ENCODE measurements around the gene ZFAND5. TPM values are rescaled to one million over a fixed set of nuclear protein-coding genes. Genes with fewer than 3 reads are reported as not detected.

ZFAND5 gene
- total RNA-seq (2021; fragmentation: NEBNext Ultra II Directional; extraction: Animal tissue kit (Norgen Biotek cat#: 25700)), result 100 to 1,000 TPM; 230 to 373 (median 258) TPM
- long read RNA-seq, full-length matches to known transcripts, result 351 of 424 reads
- long read RNA-seq, partial matches to known transcripts, result 12 of 424 reads
- long read RNA-seq, other reads (novel, unspliced or antisense), result 61 of 424 reads

- Mint-ChIP-seq H3K27me3 (ENCODE audit: insufficient read depth) (peaks cover 7% of the 10 kb centered on the region), H3K4me1 (ENCODE audit: low read depth) (peaks cover 32% of the 10 kb centered on the region), H3K27ac (peak within 1 kb of the TSS; percentile 100), H3K9me3 (peaks cover 4% of the 10 kb centered on the region; the same call in 1 of the 2 replicates), H3K36me3 (ENCODE audit: low read depth) (peaks cover 39% of the 10 kb centered on the region), H3K4me3 (peak within 1 kb of the TSS; percentile 96)
- DNase-seq, result peak; percentile 99
- TF ChIP-seq CTCF (IDR thresholded peaks at IDR 0.05), result peak; percentile 29; the same call in 1 of the 2 replicates
Observed at GRCh38 chr9:72364679-72365524, at the start of gene ZFAND5. ZFAND5 (minus strand) TSS chr9:72365208; CDS start chr9:72360778, 4,430 bp downstream.

GRCh38 chr9:72412483-72413040, 47.6 kb upstream of the ZFAND5 start:
- no peaks in the 10 kb centered on the region for H3K27me3 Mint-ChIP-seq (ENCODE audit: insufficient read depth)
- DNase-seq, result no peak
- no peaks in the 10 kb centered on the region for H3K9me3 Mint-ChIP-seq
- no peaks in the 10 kb centered on the region for H3K4me1 Mint-ChIP-seq (ENCODE audit: low read depth)
- TF ChIP-seq CTCF (IDR thresholded peaks at IDR 0.05), result no peak
- H3K4me3 Mint-ChIP-seq, result no peak overlapping the region
- H3K27ac Mint-ChIP-seq, result no peak overlapping the region
- H3K36me3 Mint-ChIP-seq (ENCODE audit: low read depth), result no peaks in the 10 kb centered on the region

GRCh38 chr9:72410214-72410613, 45.2 kb upstream of the ZFAND5 start:
- no peak for TF ChIP-seq CTCF (IDR thresholded peaks at IDR 0.05)
- Mint-ChIP-seq H3K27me3 (ENCODE audit: insufficient read depth) (no peaks in the 10 kb centered on the region), H3K9me3 (no peaks in the 10 kb centered on the region), H3K4me1 (ENCODE audit: low read depth) (no peaks in the 10 kb centered on the region), H3K27ac (no peak overlapping the region), H3K36me3 (ENCODE audit: low read depth) (no peaks in the 10 kb centered on the region), H3K4me3 (no peak overlapping the region)
- DNase-seq, result no peak

- Mint-ChIP-seq H3K4me1 (ENCODE audit: low read depth) (no peaks in the 10 kb centered on the region), H3K9me3 (no peaks in the 10 kb centered on the region), H3K4me3 (no peak overlapping the region), H3K27ac (no peak overlapping the region), H3K36me3 (ENCODE audit: low read depth) (no peaks in the 10 kb centered on the region), H3K27me3 (ENCODE audit: insufficient read depth) (no peaks in the 10 kb centered on the region)
- TF ChIP-seq CTCF (IDR thresholded peaks at IDR 0.05), result no peak
- no peak for DNase-seq
Observed at GRCh38 chr9:72407114-72407513, 42.1 kb upstream of the ZFAND5 start.

GRCh38 chr9:72402744-72403143, 37.7 kb upstream of the ZFAND5 start:
- no peaks in the 10 kb centered on the region for H3K9me3 Mint-ChIP-seq
- 0 out of 2 replicates have a peak, but pooled peaks cover 5% of the 10 kb centered on the region for H3K4me1 Mint-ChIP-seq (ENCODE audit: low read depth)
- no peak for DNase-seq
- H3K27ac Mint-ChIP-seq, result no peak overlapping the region
- H3K27me3 Mint-ChIP-seq (ENCODE audit: insufficient read depth), result no peaks in the 10 kb centered on the region
- no peak for TF ChIP-seq CTCF (IDR thresholded peaks at IDR 0.05)
- H3K36me3 Mint-ChIP-seq (ENCODE audit: low read depth), result no peaks in the 10 kb centered on the region
- H3K4me3 Mint-ChIP-seq, result no peak overlapping the region

Measured in HFFc6 (cell line).